ENCODE measurements around the gene YWHAE. TPM values are rescaled to one million over a fixed set of nuclear protein-coding genes. Genes with fewer than 3 reads are reported as not detected.
"Not testable (repeated sequence)": the region's sequence is repeated elsewhere in the genome, so short reads cannot be mapped to it uniquely, and the experiment has no call there.

YWHAE gene
- total and polyA plus RNA-seq, 5 donors: 366 to 570 (median 535) TPM

DNA sequence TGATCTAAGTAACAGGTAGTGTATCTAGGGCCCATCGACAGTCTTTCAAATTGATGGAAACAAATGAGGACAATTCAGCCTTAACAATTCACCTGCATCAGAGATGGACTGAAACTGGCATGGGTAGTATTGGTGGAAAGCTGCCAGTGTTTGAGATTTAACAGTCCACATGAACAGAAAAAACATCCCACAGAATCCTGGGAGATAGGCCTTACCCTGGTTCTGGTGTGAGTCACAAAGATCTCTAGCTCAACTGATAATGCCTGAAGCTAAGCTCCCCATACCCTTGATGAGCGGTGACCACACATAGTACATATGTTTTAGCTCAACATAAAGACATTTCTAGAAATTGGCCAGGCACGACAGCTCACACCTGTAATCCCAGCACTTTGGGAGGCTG lies 34.1 kb upstream of the YWHAE start:
- no peak overlapping the region for H3K27ac ChIP-seq (ENCODE audit: low read length)
- ATAC-seq: no peak
- no peaks in the 10 kb centered on the region for H3K4me1 ChIP-seq (ENCODE audit: control insufficient read depth, insufficient read depth, low read length)
- intact Hi-C loops (cut with DNase I): no loop called here
- no peak overlapping the region for H3K4me3 ChIP-seq (ENCODE audit: low read length)
- no peaks in the 10 kb centered on the region for H3K27me3 ChIP-seq (ENCODE audit: control insufficient read depth, insufficient read depth)
- 92% methylated on average over 3 of the region's 3 CpGs for WGBS
- no peaks in the 10 kb centered on the region for H3K9me3 ChIP-seq (ENCODE audit: control insufficient read depth, low read length)
- no peak for DNase-seq

DNA sequence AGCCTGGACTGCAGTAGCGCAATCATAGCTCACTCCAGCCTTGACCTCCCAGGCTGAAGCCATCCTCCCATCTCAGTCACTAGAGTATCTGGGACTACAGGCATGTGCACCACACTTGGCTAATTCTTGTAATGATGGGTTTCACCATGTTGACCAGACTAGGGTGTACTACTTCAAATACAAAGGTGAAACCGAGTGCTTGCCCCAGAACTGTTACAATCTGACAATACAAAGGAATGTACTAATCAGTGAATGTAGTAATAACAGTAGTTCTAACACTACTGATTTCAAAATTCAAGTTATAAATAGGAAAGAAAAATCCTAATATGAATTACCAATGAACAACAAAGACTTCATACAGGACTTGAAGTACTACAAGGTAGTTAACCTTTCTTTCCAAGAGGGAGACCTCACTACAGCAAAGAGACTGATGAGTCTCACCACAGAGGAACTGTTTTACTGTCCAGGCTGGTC lies 31.6 kb upstream of the YWHAE start:
- intact Hi-C loops (cut with DNase I): no loop called here
- H3K4me1 ChIP-seq (ENCODE audit: control insufficient read depth, insufficient read depth, low read length): no peaks in the 10 kb centered on the region
- DNase-seq (no peak), ATAC-seq (no peak)
- 88% methylated on average over 2 of the region's 2 CpGs for WGBS
- H3K9me3 ChIP-seq (ENCODE audit: control insufficient read depth, low read length): no peaks in the 10 kb centered on the region
- H3K27me3 ChIP-seq (ENCODE audit: control insufficient read depth, insufficient read depth): no peaks in the 10 kb centered on the region
- no peak overlapping the region for H3K4me3 ChIP-seq (ENCODE audit: low read length)
- no peak overlapping the region for H3K27ac ChIP-seq (ENCODE audit: low read length)

DNA sequence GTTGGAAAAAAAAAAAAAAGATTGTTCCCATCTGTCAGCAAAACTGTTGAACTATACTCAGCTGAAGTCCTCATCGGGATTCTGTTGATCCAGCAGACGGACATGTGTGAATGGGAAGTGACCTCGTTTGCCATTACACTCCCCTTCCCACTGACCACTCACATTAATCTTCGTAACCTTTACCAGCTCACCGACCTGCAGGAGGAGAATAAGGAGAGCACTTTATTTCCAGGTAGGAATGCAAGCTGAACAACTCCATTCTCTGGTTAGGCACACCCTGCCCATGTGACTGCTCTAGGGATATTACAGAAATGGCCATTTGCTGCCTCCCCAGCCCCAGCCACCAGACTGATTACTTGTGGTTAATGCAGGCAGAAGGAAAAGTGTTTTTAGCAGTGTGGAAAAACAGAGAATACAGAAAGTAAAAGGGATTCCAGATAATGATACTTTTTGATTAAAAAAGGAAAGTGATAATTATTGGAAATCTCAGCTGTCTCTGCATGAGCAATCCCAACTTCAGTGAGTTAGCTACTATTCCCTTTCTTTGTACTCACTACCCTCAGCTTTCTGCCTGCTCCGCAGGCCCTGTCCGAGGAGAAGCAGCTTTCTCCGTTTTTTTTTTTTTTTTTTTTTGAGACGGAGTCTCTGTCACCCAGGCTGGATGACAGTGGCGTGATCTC lies 23.6 kb upstream of the YWHAE start:
- Histone ChIP-seq H3K27me3 (ENCODE audit: control insufficient read depth, insufficient read depth) (no peaks in the 10 kb centered on the region), H3K4me3 (ENCODE audit: low read length) (no peak overlapping the region), H3K9me3 (ENCODE audit: control insufficient read depth, low read length) (no peaks in the 10 kb centered on the region), H3K27ac (ENCODE audit: low read length) (no peak overlapping the region), H3K4me1 (ENCODE audit: control insufficient read depth, insufficient read depth, low read length) (peaks cover 8% of the 10 kb centered on the region)
- DNase-seq: no peak
- intact Hi-C loops (cut with DNase I): no loop called here
- ATAC-seq: peak; percentile 5 to 14
- 60% methylated on average over 10 of the region's 10 CpGs for WGBS

DNA sequence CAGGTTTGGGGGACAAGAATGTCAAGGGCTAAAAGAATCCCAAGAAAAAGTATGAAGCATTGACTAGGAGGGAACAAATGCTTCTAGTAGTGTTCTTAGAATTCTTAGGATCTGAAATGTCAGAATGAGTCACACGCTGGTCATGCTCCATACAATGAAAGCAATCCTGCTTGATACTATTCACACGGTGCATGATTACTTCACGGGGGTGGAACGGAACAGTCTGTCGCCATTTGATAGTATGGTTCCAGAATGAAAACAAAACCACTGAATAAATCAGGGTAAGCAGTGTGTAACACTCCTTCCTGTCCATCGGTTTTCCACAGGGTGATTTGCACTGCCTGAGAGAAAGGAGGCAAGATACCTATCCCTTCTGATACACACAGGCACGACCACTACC lies 22.9 kb upstream of the YWHAE start:
- ATAC-seq (peak; percentile 87 to 95), DNase-seq (no peak)
- Histone ChIP-seq H3K27me3 (ENCODE audit: control insufficient read depth, insufficient read depth) (no peaks in the 10 kb centered on the region), H3K27ac (ENCODE audit: low read length) (peak overlapping the region; percentile 70), H3K4me1 (ENCODE audit: control insufficient read depth, insufficient read depth, low read length) (peaks cover 8% of the 10 kb centered on the region), H3K9me3 (ENCODE audit: control insufficient read depth, low read length) (no peaks in the 10 kb centered on the region), H3K4me3 (ENCODE audit: low read length) (no peak overlapping the region)
- 41% methylated on average over 7 of the region's 7 CpGs for WGBS
- intact Hi-C loops (cut with DNase I): no loop called here

DNA sequence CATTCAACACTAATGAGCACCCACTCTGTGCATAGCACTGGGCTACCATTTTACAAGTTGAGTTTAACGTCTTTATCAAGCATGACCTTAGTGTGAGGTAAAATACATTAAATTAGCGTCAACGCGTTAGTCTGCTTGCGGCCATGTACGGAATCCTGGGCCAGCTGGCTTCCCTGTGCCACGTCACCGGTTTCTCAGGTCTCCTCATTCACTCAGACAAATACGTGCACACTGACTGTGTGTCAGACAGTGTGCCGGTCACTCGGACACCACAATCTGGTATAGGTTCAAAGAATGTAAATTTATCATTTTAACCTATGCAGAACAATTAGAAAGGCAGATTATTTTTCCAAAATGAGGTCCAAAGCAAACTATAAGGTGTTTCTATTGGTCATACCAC lies 21.4 kb upstream of the YWHAE start:
- Histone ChIP-seq H3K9me3 (ENCODE audit: control insufficient read depth, low read length) (no peaks in the 10 kb centered on the region), H3K4me3 (ENCODE audit: low read length) (no peak overlapping the region), H3K27ac (ENCODE audit: low read length) (no peak overlapping the region), H3K4me1 (ENCODE audit: control insufficient read depth, insufficient read depth, low read length) (peaks cover 8% of the 10 kb centered on the region), H3K27me3 (ENCODE audit: control insufficient read depth, insufficient read depth) (no peaks in the 10 kb centered on the region)
- WGBS: 89% methylated on average over 11 of the region's 11 CpGs
- intact Hi-C loops (cut with DNase I): no loop called here
- ATAC-seq (no peak), DNase-seq (no peak)

DNA sequence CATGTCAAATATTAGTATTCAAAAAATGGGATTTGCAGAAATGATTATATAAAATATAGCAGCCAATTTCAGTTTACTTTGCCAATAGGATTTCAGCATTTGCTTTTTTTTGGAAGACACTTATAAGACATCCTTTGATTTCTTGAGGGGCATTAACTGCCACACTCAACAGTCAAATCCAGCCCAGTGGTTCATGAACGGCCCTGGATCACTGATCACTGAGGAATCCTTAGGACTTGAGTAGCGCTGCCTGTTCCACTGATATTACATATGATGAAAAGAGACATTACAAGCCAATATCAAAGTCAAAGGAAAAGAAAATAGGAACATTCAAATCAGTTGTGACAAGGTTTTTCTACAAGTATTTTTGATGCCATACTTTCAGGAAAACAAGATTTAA lies 21.0 kb upstream of the YWHAE start:
- H3K27me3 ChIP-seq (ENCODE audit: control insufficient read depth, insufficient read depth): no peaks in the 10 kb centered on the region
- peaks cover 8% of the 10 kb centered on the region for H3K4me1 ChIP-seq (ENCODE audit: control insufficient read depth, insufficient read depth, low read length)
- no peak overlapping the region for H3K27ac ChIP-seq (ENCODE audit: low read length)
- H3K4me3 ChIP-seq (ENCODE audit: low read length): no peak overlapping the region
- no peaks in the 10 kb centered on the region for H3K9me3 ChIP-seq (ENCODE audit: control insufficient read depth, low read length)
- ATAC-seq (no peak), DNase-seq (no peak)
- WGBS: 84% methylated on average over 2 of the region's 2 CpGs
- intact Hi-C loops (cut with DNase I): no loop called here

DNA sequence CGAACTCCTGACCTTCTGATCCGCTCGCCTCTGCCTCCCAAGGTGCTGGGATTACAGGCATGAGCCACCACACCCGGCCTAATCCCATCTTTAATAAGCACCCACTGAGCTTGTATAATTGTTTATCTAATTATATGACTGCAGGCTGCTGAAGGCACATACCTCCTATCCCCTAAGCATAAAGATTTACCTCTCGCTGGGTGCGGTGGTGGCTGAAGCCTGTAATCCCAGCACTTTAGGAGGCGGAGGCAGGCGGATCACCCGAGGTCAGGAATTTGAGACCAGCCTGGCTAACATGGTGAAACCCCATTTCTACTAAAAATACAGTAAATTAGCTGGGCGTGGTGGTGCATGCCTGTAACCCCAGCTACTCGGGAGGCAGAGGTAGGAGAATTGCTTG lies 20.1 kb upstream of the YWHAE start:
- Histone ChIP-seq H3K9me3 (ENCODE audit: control insufficient read depth, low read length) (no peaks in the 10 kb centered on the region), H3K4me1 (ENCODE audit: control insufficient read depth, insufficient read depth, low read length) (peaks cover 8% of the 10 kb centered on the region), H3K4me3 (ENCODE audit: low read length) (no peak overlapping the region), H3K27ac (ENCODE audit: low read length) (no peak overlapping the region), H3K27me3 (ENCODE audit: control insufficient read depth, insufficient read depth) (no peaks in the 10 kb centered on the region)
- 97% methylated on average over 11 of the region's 11 CpGs for WGBS
- DNase-seq: peak in 1 of 3 donors; percentile 35
- intact Hi-C loops (cut with DNase I): no loop called here
- no peak for ATAC-seq

DNA sequence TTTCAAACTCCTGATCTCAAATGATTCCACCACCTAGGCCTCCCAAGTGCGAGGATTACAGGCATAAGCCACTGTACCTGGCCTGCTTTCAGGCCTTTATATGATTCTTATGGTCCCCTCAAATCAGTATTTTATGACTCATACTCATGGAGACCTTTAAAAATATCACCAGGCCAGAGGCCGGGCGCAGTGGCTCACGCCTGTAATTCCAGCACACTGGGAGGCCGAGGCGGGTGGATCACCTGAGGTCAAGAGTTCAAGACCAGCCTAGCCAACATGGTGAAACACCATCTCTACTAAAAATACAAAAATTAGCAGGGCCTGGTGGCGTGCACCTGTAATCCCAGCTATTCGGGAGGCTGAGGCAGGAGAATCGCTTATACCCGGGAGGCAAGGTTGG lies 18.5 kb upstream of the YWHAE start:
- H3K27ac ChIP-seq (ENCODE audit: low read length); H3K9me3 ChIP-seq (ENCODE audit: control insufficient read depth, low read length); H3K27me3 ChIP-seq (ENCODE audit: control insufficient read depth, insufficient read depth); intact Hi-C loops (cut with DNase I); H3K4me3 ChIP-seq (ENCODE audit: low read length); ATAC-seq: not testable (repeated sequence)
- peak in 1 of 3 donors; percentile 19 for DNase-seq
- peaks cover 14% of the 10 kb centered on the region for H3K4me1 ChIP-seq (ENCODE audit: control insufficient read depth, insufficient read depth, low read length)
- WGBS: 97% methylated on average over 10 of the region's 10 CpGs

DNA sequence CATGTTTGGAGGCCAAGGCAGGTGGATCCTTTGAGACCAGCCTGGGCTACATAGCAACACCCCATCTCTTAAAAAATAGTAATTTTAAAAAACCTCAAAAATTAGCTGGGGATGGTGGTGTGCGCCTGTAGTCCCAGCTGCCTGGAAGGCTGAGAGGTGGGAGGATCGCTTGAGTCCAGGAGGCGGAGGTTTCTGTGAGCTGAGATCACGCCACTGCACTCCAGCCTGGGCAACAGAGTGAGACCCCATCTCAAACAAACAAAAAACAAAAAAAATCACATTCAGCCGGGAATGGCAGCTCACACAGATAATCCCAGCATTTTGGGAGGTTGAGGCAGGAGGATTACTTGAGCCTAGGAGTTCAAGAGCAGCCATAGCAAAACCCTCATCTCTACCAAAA lies 16.4 kb upstream of the YWHAE start:
- H3K27me3 ChIP-seq (ENCODE audit: control insufficient read depth, insufficient read depth): no peaks in the 10 kb centered on the region
- peak in 1 of 3 donors; percentile 2 for DNase-seq
- H3K27ac ChIP-seq (ENCODE audit: low read length): no peak overlapping the region
- H3K4me3 ChIP-seq (ENCODE audit: low read length): no peak overlapping the region
- H3K9me3 ChIP-seq (ENCODE audit: control insufficient read depth, low read length): no peaks in the 10 kb centered on the region
- ATAC-seq: no peak
- 96% methylated on average over 5 of the region's 5 CpGs for WGBS
- H3K4me1 ChIP-seq (ENCODE audit: control insufficient read depth, insufficient read depth, low read length): peaks cover 14% of the 10 kb centered on the region
- intact Hi-C loops (cut with DNase I): no loop called here

DNA sequence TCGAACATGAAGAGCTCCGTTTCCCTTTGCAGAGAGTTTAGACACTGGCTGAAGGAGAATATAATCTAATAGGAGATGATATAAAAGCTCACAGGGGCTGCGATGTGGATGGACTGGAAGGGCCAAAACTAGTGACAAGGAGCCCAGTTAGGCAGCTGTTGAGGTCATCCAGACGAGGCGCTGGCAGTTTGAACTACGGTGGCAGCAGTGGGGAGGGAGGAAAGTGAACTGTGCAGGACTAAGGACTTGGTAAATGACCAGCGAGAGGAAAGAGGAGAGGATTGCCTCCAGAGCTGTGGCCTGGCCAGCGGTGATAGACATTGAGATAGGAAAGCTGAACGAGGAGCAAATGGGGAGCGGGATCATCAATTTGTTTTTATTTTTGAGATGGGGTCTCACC lies 14.6 kb upstream of the YWHAE start:
- H3K4me3 ChIP-seq (ENCODE audit: low read length): no peak overlapping the region
- no peaks in the 10 kb centered on the region for H3K27me3 ChIP-seq (ENCODE audit: control insufficient read depth, insufficient read depth)
- intact Hi-C loops (cut with DNase I): no loop called here
- H3K27ac ChIP-seq (ENCODE audit: low read length): no peak overlapping the region
- no peak for ATAC-seq
- H3K9me3 ChIP-seq (ENCODE audit: control insufficient read depth, low read length): no peaks in the 10 kb centered on the region
- WGBS: 62% methylated on average over 10 of the region's 10 CpGs
- peaks cover 14% of the 10 kb centered on the region for H3K4me1 ChIP-seq (ENCODE audit: control insufficient read depth, insufficient read depth, low read length)
- DNase-seq: no peak

DNA sequence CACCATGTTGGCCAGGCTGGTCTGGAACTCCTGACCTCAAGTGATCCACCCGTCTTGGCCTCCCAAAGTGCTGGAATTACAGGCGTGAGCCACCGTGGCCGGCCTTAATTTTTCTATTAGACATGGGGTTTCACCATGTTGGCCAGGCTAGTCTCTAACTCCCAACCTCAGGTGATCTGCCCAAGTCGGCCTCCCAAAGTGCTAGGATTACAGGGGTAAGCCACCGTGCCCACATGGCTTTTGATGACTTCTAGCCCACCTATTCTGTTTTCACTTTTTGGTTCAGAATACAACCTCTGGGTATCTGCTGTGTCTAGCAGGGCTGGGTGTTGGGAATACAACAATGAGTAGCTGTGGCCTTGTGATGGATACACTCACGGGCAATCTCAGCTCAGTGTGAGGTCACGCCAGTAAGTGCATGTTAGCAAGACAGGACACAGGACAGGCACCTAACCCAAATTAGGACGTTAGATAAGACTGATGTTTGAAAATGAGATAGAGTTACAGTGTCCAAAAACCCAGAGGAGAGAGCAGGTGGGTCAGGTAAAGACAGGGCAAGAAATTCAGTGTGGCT lies 14.1 kb upstream of the YWHAE start:
- H3K27ac ChIP-seq (ENCODE audit: low read length): no peak overlapping the region
- intact Hi-C loops (cut with DNase I): no loop called here
- 83% methylated on average over 9 of the region's 9 CpGs for WGBS

More for the DNA sequence above, 14.1 kb upstream of the YWHAE start:
- peaks cover 14% of the 10 kb centered on the region for H3K4me1 ChIP-seq (ENCODE audit: control insufficient read depth, insufficient read depth, low read length)
- no peaks in the 10 kb centered on the region for H3K9me3 ChIP-seq (ENCODE audit: control insufficient read depth, low read length)
- ATAC-seq: peak; percentile 3 to 23
- DNase-seq: no peak
- H3K4me3 ChIP-seq (ENCODE audit: low read length): no peak overlapping the region
- no peaks in the 10 kb centered on the region for H3K27me3 ChIP-seq (ENCODE audit: control insufficient read depth, insufficient read depth)
